AML-193 (cell line): Measurements from ENCODE around the gene ARID4B.
A peak's percentile ranks its signal among the peaks of the same experiment; 100 is the strongest.
"Not testable (repeated sequence)": the region's sequence is repeated elsewhere in the genome, so short reads cannot be mapped to it uniquely, and the experiment has no call there.

Source experiments
- DNase-seq, 2 experiments: peaks; one replicate each; lab custom pipeline; 2025; lab: John Stamatoyannopoulos, UW

The ARID4B gene

GRCh38 chr1:235225299-235225698 is 102.7 kb downstream of the ARID4B start:
- no peak for DNase-seq

GRCh38 chr1:235221653-235222375 is 106.2 kb downstream of the ARID4B start:
- DNase-seq: no peak

GRCh38 chr1:235215453-235215852 is 112.5 kb downstream of the ARID4B start:
- no peak for DNase-seq

GRCh38 chr1:235214962-235215361 is 113.0 kb downstream of the ARID4B start:
- DNase-seq: not testable (repeated sequence)

- DNase-seq: no peak
These were observed 114.2 kb downstream of the ARID4B start for GRCh38 chr1:235213752-235214151.

- no peak for DNase-seq
These were observed 116.5 kb downstream of the ARID4B start for GRCh38 chr1:235211517-235211916.

- DNase-seq: no peak
These were observed 120.8 kb downstream of the ARID4B start for GRCh38 chr1:235207209-235207565.

GRCh38 chr1:235206533-235207208 is 121.3 kb downstream of the ARID4B start:
- DNase-seq: no peak

- DNase-seq: no peak
These were observed 122.3 kb downstream of the ARID4B start for GRCh38 chr1:235205687-235206086.

- DNase-seq: no peak
These were observed 124.6 kb downstream of the ARID4B start for GRCh38 chr1:235203428-235203827.

GRCh38 chr1:235202447-235202846 is 125.5 kb downstream of the ARID4B start:
- not testable (repeated sequence) for DNase-seq

GRCh38 chr1:235199441-235199840 is 128.5 kb downstream of the ARID4B start:
- no peak for DNase-seq

- DNase-seq: no peak
These were observed 137.5 kb downstream of the ARID4B start for GRCh38 chr1:235190431-235190830.

GRCh38 chr1:235187316-235187715 is 140.7 kb downstream of the ARID4B start:
- no peak for DNase-seq

- DNase-seq: no peak
These were observed 146.3 kb downstream of the ARID4B start for GRCh38 chr1:235181561-235182245.

- no peak for DNase-seq
These were observed 147.0 kb downstream of the ARID4B start for GRCh38 chr1:235180916-235181460.

- no peak for DNase-seq
These were observed 151.5 kb downstream of the ARID4B start for GRCh38 chr1:235176486-235176885.

- DNase-seq: no peak
These were observed 158.0 kb downstream of the ARID4B start for GRCh38 chr1:235169986-235170385.

- no peak for DNase-seq
These were observed 159.6 kb downstream of the ARID4B start for GRCh38 chr1:235168375-235168774.

- no peak for DNase-seq
These were observed 166.2 kb downstream of the ARID4B start for GRCh38 chr1:235161685-235162327.

- peak; percentile 84 to 88 for DNase-seq
These were observed 166.9 kb downstream of the ARID4B start, which contains the start of gene RBM34 for GRCh38 chr1:235160957-235161684. Gene RBM34, minus strand, starts transcription at chr1:235161250. Its CDS starts 24 bp downstream, at chr1:235161226.
